SK-N-SH (cell line): Measurements from ENCODE around the gene CLEC3B. TPM values are rescaled to one million over a fixed set of nuclear protein-coding genes. Genes with fewer than 3 reads are reported as not detected.

ENCODE experiments used
- CTCF ChIA-PET: fragments of 300-600, 350-600 bp; formaldehyde crosslinking; extraction: SDS; loops from one replicate; lab custom pipeline; 2021; lab: Yijun Ruan, JAX
- POLR2A ChIA-PET: fragments of 350-600 bp; sonication (Branson Sonifier 250); formaldehyde crosslinking; extraction: SDS; loops from one replicate; lab custom pipeline; 2020; ENCODE audit warnings: antibody characterized with exemption, inconsistent platforms; lab: Yijun Ruan, JAX
- DNase-seq: peaks from one replicate; pipeline ENCODE4 v3.0.0; 2012
- H2AFZ ChIP-seq: fragments of 200-600 bp; sonication (generic); 2 replicates; pipeline ENCODE4 v1.8.1; 2016; ENCODE audit warnings: antibody characterized with exemption, mild to moderate bottlenecking, low read depth
- H3F3A ChIP-seq: fragments of 200-600 bp; sonication (generic); replicated peaks from 2 replicates; pipeline ENCODE3; 2016; ENCODE audit warnings: antibody characterized with exemption, mild to moderate bottlenecking; ENCODE audit not compliant: insufficient read depth
- H3K27ac ChIP-seq, 2 experiments: fragments of 200-500 bp in 1 of 2; fragments of 200-600 bp in 1 of 2; sonication (Bioruptor generic) in 1 of 2; sonication (generic), shearing (Covaris generic) in 1 of 2; 2 replicates each; pipeline versions ENCODE4 v1.5.1 to v1.6.1; 2014 to 2016; ENCODE audit warnings: low read depth in 2 of 2, inconsistent platforms in 1 of 2, low read length in 1 of 2, mild to moderate bottlenecking in 1 of 2, mixed read lengths in 1 of 2
- H3K27me3 ChIP-seq: fragments of 200-600 bp; sonication (generic), shearing (Covaris generic); 2 replicates; pipeline ENCODE4 v1.6.1; 2016; ENCODE audit warnings: mixed run types; ENCODE audit not compliant: insufficient read depth
- H3K36me3 ChIP-seq, 2 experiments: fragments of 200-500 bp in 1 of 2; fragments of 200-600 bp in 1 of 2; sonication (Bioruptor generic) in 1 of 2; sonication (generic) in 1 of 2; replicated peaks in 1 of 2; 2 replicates each; pipeline versions ENCODE3 to v1.5.1; 2014 to 2016; ENCODE audit warnings: low read length in 1 of 2, mild to moderate bottlenecking in 1 of 2; ENCODE audit not compliant: insufficient read depth in 2 of 2, control insufficient read depth in 1 of 2
- H3K4me1 ChIP-seq, 2 experiments: fragments of 200-500 bp in 1 of 2; fragments of 200-600 bp in 1 of 2; sonication (Bioruptor generic) in 1 of 2; sonication (generic), shearing (Covaris generic) in 1 of 2; 2 replicates each; pipeline versions ENCODE4 v1.5.1 to v1.6.1; 2014 to 2016; ENCODE audit warnings: low read depth in 1 of 2, low read length in 1 of 2, mixed run types in 1 of 2; ENCODE audit not compliant: insufficient read depth in 2 of 2, control insufficient read depth in 1 of 2
- H3K4me2 ChIP-seq: fragments of 200-600 bp; sonication (generic), shearing (Covaris generic); 2 replicates; pipeline ENCODE4 v1.6.1; 2017; ENCODE audit warnings: mixed run types
- H3K4me3 ChIP-seq, 2 experiments: fragments of 200-500 bp in 1 of 2; fragments of 200-600 bp in 1 of 2; sonication (Bioruptor generic) in 1 of 2; sonication (generic), shearing (Covaris generic) in 1 of 2; 2 replicates each; pipeline versions ENCODE4 v1.5.1 to v1.8.1; 2014 to 2016; ENCODE audit warnings: low read depth in 2 of 2, inconsistent platforms in 1 of 2, low read length in 1 of 2, mild to moderate bottlenecking in 1 of 2, mixed read lengths in 1 of 2, moderate library complexity in 1 of 2
- H3K79me2 ChIP-seq: fragments of 200-600 bp; sonication (generic); 2 replicates; pipeline ENCODE4 v1.8.1; 2017; ENCODE audit warnings: mild to moderate bottlenecking; ENCODE audit not compliant: insufficient read depth
- H3K9ac ChIP-seq: fragments of 200-600 bp; sonication (generic); 2 replicates; pipeline ENCODE4 v1.6.1; 2017; ENCODE audit warnings: mixed run types
- H3K9me2 ChIP-seq: fragments of 200-600 bp; sonication (generic); 2 replicates; pipeline ENCODE4 v1.6.1; 2017; ENCODE audit warnings: mixed run types
- H3K9me3 ChIP-seq: fragments of 200-600 bp; sonication (generic); 2 replicates; pipeline ENCODE4 v1.6.1; 2017; ENCODE audit warnings: mixed run types, mild to moderate bottlenecking, moderate library complexity
- H4K20me1 ChIP-seq: fragments of 200-600 bp; sonication (generic); 2 replicates; pipeline ENCODE4 v1.6.1; 2017; ENCODE audit warnings: mild to moderate bottlenecking, mixed run types; ENCODE audit not compliant: insufficient read depth
- CTCF ChIP-seq: fragments of 200-600 bp; sonication (generic); IDR thresholded peaks from 2 replicates; pipeline ENCODE4 v1.6.1; 2017; ENCODE audit warnings: antibody characterized with exemption, mild to moderate bottlenecking, moderate library complexity
- FOSL2 ChIP-seq: IDR thresholded peaks from 2 replicates; pipeline ENCODE4 v1.4.0; 2012; ENCODE audit warnings: low read depth, mild to moderate bottlenecking, moderate library complexity, borderline replicate concordance
- GABPA ChIP-seq: IDR thresholded peaks from 2 replicates; pipeline ENCODE4 v1.4.0; 2012; ENCODE audit warnings: low read depth, mild to moderate bottlenecking
- GATA2 ChIP-seq: sonication (generic); formaldehyde crosslinking; IDR thresholded peaks from 2 replicates; pipeline ENCODE4 v1.5.0; 2020; ENCODE audit warnings: mild to moderate bottlenecking, missing genetic modification reagents
- IRF3 ChIP-seq: fragments of 150-350 bp; IDR thresholded peaks from 2 replicates; pipeline ENCODE4 v1.6.1; 2016; ENCODE audit warnings: mild to moderate bottlenecking, low read depth, low read length
- JUND ChIP-seq: IDR thresholded peaks from 2 replicates; pipeline ENCODE4 v1.4.0; 2012
- NRF1 ChIP-seq: IDR thresholded peaks from 2 replicates; pipeline ENCODE4 v1.6.1; 2012; ENCODE audit warnings: low read depth, mild to moderate bottlenecking, low read length
- PBX3 ChIP-seq: IDR thresholded peaks from 2 replicates; pipeline ENCODE4; 2012
- RAD21 ChIP-seq: IDR thresholded peaks from 2 replicates; pipeline ENCODE4 v1.6.1; 2012; ENCODE audit warnings: mild to moderate bottlenecking, low read length
- RFX5 ChIP-seq: IDR thresholded peaks from 2 replicates; pipeline ENCODE4 v1.6.1; 2012; ENCODE audit warnings: mild to moderate bottlenecking, improper control_type of control experiment, low read length
- RXRA ChIP-seq: IDR thresholded peaks from 2 replicates; pipeline ENCODE4 v1.4.0; 2012; ENCODE audit warnings: low read depth, mild to moderate bottlenecking, borderline replicate concordance
- SIN3A ChIP-seq: IDR thresholded peaks from 2 replicates; pipeline ENCODE4 v1.6.1; 2012; ENCODE audit warnings: low read depth, mild to moderate bottlenecking, low read length, moderate library complexity, borderline replicate concordance
- SMC3 ChIP-seq: IDR thresholded peaks from 2 replicates; pipeline ENCODE4 v1.6.1; 2012; ENCODE audit warnings: low read depth, low read length, improper control_type of control experiment
- TCF12 ChIP-seq: IDR thresholded peaks from 2 replicates; pipeline ENCODE4 v1.4.0; 2012
- YY1 ChIP-seq: IDR thresholded peaks from 2 replicates; pipeline ENCODE4 v1.4.0; 2012; ENCODE audit warnings: low read depth, mild to moderate bottlenecking
- WGBS: methylation state at CpG from one replicate; pipeline ENCODE4 v1.1.6; 2017; ENCODE audit warnings: low lambda C conversion rate; 5-methylcytosine and 5-hydroxymethylcytosine counted together
- polyA plus RNA-seq, 3 experiments: library from polyadenylated mRNA; depleted of rRNA; stranded (reverse); fragments of >200 nt; gene quantifications; 2 replicates each; pipeline ENCODE4 v1.2.3, GENCODE V29; 2012
- TF ChIP-seq, protein P1 (sequence below): IDR thresholded peaks from 2 replicates; pipeline ENCODE4 v1.4.0; 2012; ENCODE audit warnings: low read depth

The CLEC3B gene
- polyA plus RNA-seq, 1 of the 3 experiments (the other 2 are of a cell fraction), result 0.46 TPM

GRCh38 chr3:45042162-45042561 lies 16.1 kb downstream of the CLEC3B start:
- Histone ChIP-seq H3K27me3 (no peaks in the 10 kb centered on the region), H3F3A (peaks cover 11% of the 10 kb centered on the region), H3K9ac (no peak overlapping the region), H3K9me2 (no peaks in the 10 kb centered on the region), H3K4me3 (no peak overlapping the region), H3K9me3 (no peaks in the 10 kb centered on the region), H3K79me2 (no peaks in the 10 kb centered on the region), H3K4me1 (peaks cover 0 to 10% of the 10 kb centered on the region in 2 experiments; a peak in 2 of 4 replicates), H4K20me1 (no peaks in the 10 kb centered on the region), H2AFZ (no peak overlapping the region), H3K4me2 (no peak overlapping the region), H3K36me3 (no peaks in the 10 kb centered on the region)
- DNase-seq, result no peak
- 85% methylated on average over 3 of the region's 3 CpGs for WGBS
- POLR2A ChIA-PET, result no interaction called here
- CTCF ChIA-PET, result interaction anchor here (0.9 to 16.7 kb wide), 22 partner anchors 9 to 1036 kb away, joined by 3 to 631 read pairs (median 5); partner anchors contain the start of gene TMEM158
- no peak for TF ChIP-seq GATA2 (CRISPR knock-in tag)
- no peak for TF ChIP-seq RFX5
- TF ChIP-seq IRF3, result no peak
- TF ChIP-seq YY1, result no peak
- TF ChIP-seq JUND, result no peak
- no peak for TF ChIP-seq SMC3
- no peak for TF ChIP-seq SIN3A
- TF ChIP-seq NRF1, result no peak
- no peak for TF ChIP-seq GABPA
- no peak for TF ChIP-seq CTCF
- TF ChIP-seq RXRA, result no peak
- TF ChIP-seq, all 33 proteins: peak for 0
- H3K27ac ChIP-seq, result no peak overlapping the region

GRCh38 chr3:45043728-45044299 lies 17.7 kb downstream of the CLEC3B start:
- no peaks in the 10 kb centered on the region for H4K20me1 ChIP-seq
- H3F3A ChIP-seq, result peaks cover 11% of the 10 kb centered on the region
- H3K9me3 ChIP-seq, result no peaks in the 10 kb centered on the region
- ChIA-PET CTCF (interaction anchor here (2.4 to 16.7 kb wide), 3 partner anchors 9 to 456 kb away, joined by 11 to 631 read pairs (median 129); partner anchors contain the start of gene TMEM158), POLR2A (no interaction called here)
- H3K36me3 ChIP-seq, result no peaks in the 10 kb centered on the region
- H3K4me1 ChIP-seq, result peaks cover 0 to 10% of the 10 kb centered on the region in 2 experiments; a peak in 2 of 4 replicates
- H3K79me2 ChIP-seq, result no peaks in the 10 kb centered on the region
- H3K4me2 ChIP-seq, result peak overlapping the region; percentile 70
- H3K4me3 ChIP-seq, result no peak overlapping the region
- peak overlapping the region; percentile 51 to 87; a peak in 3 of 4 replicates for H3K27ac ChIP-seq
- peak overlapping the region; percentile 82; the same call in 1 of the 2 replicates for H2AFZ ChIP-seq
- no peaks in the 10 kb centered on the region for H3K9me2 ChIP-seq
- no peaks in the 10 kb centered on the region for H3K27me3 ChIP-seq
- 22% methylated on average over 2 of the region's 2 CpGs for WGBS
- TF ChIP-seq SMC3 (peak; percentile 21), CTCF (peak; percentile 45), PBX3 (no peak), JUND (peak; percentile 86), TCF12 (peak; percentile 76), FOSL2 (peak; percentile 91), RXRA (no peak), RAD21 (peak; percentile 33; the same call in 1 of the 2 replicates)
- TF ChIP-seq, protein P1, sequence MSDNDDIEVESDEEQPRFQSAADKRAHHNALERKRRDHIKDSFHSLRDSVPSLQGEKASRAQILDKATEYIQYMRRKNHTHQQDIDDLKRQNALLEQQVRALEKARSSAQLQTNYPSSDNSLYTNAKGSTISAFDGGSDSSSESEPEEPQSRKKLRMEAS, result peak; percentile 59; the same call in 1 of the 2 replicates
- DNase-seq, result no peak
- peak overlapping the region; percentile 42; the same call in 1 of the 2 replicates for H3K9ac ChIP-seq
